Measurements from ENCODE around the gene CHD5.
"Not testable (repeated sequence)": the region's sequence is repeated elsewhere in the genome, so short reads cannot be mapped to it uniquely, and the experiment has no call there.

CHD5 gene

GRCh38 chr1:6086358-6086757 lies 93.8 kb downstream of the CHD5 start:
- DNase-seq (ENCODE audit: low spot score) = no peak

- no peak for DNase-seq (ENCODE audit: low spot score)
Measured at GRCh38 chr1:6085666-6086065, 94.5 kb downstream of the CHD5 start.

- no peak for DNase-seq (ENCODE audit: low spot score)
Measured at GRCh38 chr1:6084781-6085495, 95.2 kb downstream of the CHD5 start.

GRCh38 chr1:6083801-6084446 lies 96.2 kb downstream of the CHD5 start:
- DNase-seq (ENCODE audit: low spot score) = no peak

GRCh38 chr1:6083385-6083784 lies 96.7 kb downstream of the CHD5 start:
- DNase-seq (ENCODE audit: low spot score) = no peak

GRCh38 chr1:6082430-6082971 lies 97.6 kb downstream of the CHD5 start:
- no peak for DNase-seq (ENCODE audit: low spot score)

GRCh38 chr1:6081901-6082300 lies 98.2 kb downstream of the CHD5 start:
- DNase-seq (ENCODE audit: low spot score) = no peak

- no peak for DNase-seq (ENCODE audit: low spot score)
Measured at GRCh38 chr1:6080469-6080868, 99.7 kb downstream of the CHD5 start.

GRCh38 chr1:6077919-6078318 lies 102.2 kb downstream of the CHD5 start:
- no peak for DNase-seq (ENCODE audit: low spot score)

- no peak for DNase-seq (ENCODE audit: low spot score)
Measured at GRCh38 chr1:6077506-6077905, 102.6 kb downstream of the CHD5 start.

GRCh38 chr1:6077061-6077460 lies 103.1 kb downstream of the CHD5 start:
- not testable (repeated sequence) for DNase-seq (ENCODE audit: low spot score)

- DNase-seq (ENCODE audit: low spot score) = no peak
Measured at GRCh38 chr1:6075748-6076147, 104.4 kb downstream of the CHD5 start.

GRCh38 chr1:6074192-6074901 lies 105.8 kb downstream of the CHD5 start:
- no peak for DNase-seq (ENCODE audit: low spot score)

- DNase-seq (ENCODE audit: low spot score) = no peak
Measured at GRCh38 chr1:6073480-6074053, 106.6 kb downstream of the CHD5 start.

- DNase-seq (ENCODE audit: low spot score) = no peak
Measured at GRCh38 chr1:6072774-6073479, 107.2 kb downstream of the CHD5 start.

- DNase-seq (ENCODE audit: low spot score) = no peak
Measured at GRCh38 chr1:6071219-6071618, 108.9 kb downstream of the CHD5 start.

- DNase-seq (ENCODE audit: low spot score) = no peak
Measured at GRCh38 chr1:6070450-6070974, 109.6 kb downstream of the CHD5 start.

- DNase-seq (ENCODE audit: low spot score) = no peak
Measured at GRCh38 chr1:6069573-6069972, 110.5 kb downstream of the CHD5 start.

GRCh38 chr1:6068932-6069331 lies 111.2 kb downstream of the CHD5 start:
- DNase-seq (ENCODE audit: low spot score) = no peak

- no peak for DNase-seq (ENCODE audit: low spot score)
Measured at GRCh38 chr1:6068073-6068472, 112.0 kb downstream of the CHD5 start.

GRCh38 chr1:6066680-6067079 lies 113.4 kb downstream of the CHD5 start:
- no peak for DNase-seq (ENCODE audit: low spot score)
